GM18499 (cell line): Measurements from ENCODE around the gene AP1B1.
"Not testable (repeated sequence)": the region's sequence is repeated elsewhere in the genome, so short reads cannot be mapped to it uniquely, and the experiment has no call there.

Experiments
- ATAC-seq: cut with Tn5 transposase; IDR thresholded peaks from one replicate; pipeline ENCODE4 v1.9.1; 2021; ENCODE audit warnings: moderate number of reproducible peaks; ENCODE audit not compliant: insufficient read depth, unreplicated experiment

Gene AP1B1

GRCh38 chr22:29387921-29388758 lies at the start of gene AP1B1:
TSS of gene AP1B1 (minus strand) at chr22:29388570. CDS start at chr22:29367243, 21,327 bp downstream.
- ATAC-seq = no peak

GRCh38 chr22:29435236-29436136 lies 47.1 kb upstream of the AP1B1 start:
- no peak for ATAC-seq

GRCh38 chr22:29434288-29434687 lies 45.9 kb upstream of the AP1B1 start:
- ATAC-seq = no peak

GRCh38 chr22:29433856-29434255 lies 45.5 kb upstream of the AP1B1 start:
- no peak for ATAC-seq

GRCh38 chr22:29431986-29432385 lies 43.6 kb upstream of the AP1B1 start:
- no peak for ATAC-seq

GRCh38 chr22:29427176-29427760 lies 38.9 kb upstream of the AP1B1 start:
- no peak for ATAC-seq

GRCh38 chr22:29426476-29426875 lies 38.1 kb upstream of the AP1B1 start:
- no peak for ATAC-seq

- not testable (repeated sequence) for ATAC-seq
Observed at GRCh38 chr22:29418704-29419103, 30.3 kb upstream of the AP1B1 start.

DNA sequence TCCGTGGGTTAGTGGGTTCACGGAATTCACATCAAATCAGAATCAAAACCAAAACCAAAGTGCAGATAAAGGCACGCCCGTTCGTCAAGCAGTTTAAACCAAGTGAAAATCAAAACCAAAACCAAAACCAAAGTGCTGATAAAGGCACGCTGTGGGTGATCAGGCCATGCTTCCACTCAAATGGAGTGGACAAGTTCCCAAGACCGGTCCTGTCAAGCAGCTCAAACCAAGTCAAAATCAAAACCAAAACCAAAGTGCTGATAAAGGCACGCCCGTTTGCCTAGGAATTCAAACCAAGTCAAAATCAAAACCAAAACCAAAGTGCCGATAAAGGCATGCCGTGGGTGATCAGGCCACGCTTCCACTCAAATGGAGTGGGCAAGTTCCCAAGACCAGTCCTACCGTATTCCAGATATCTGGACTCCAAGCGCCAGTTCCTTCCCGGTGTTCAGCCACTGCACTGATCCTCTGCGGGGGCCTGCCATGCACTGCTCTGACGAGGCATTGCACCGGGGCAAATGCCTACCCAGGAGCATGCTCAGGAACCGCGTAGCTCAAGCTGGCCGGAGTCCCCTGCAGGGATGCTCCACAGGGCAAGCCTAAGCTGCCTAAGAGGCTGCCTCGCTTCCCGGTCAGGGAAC lies 26.7 kb upstream of the AP1B1 start:
- ATAC-seq = not testable (repeated sequence)

DNA sequence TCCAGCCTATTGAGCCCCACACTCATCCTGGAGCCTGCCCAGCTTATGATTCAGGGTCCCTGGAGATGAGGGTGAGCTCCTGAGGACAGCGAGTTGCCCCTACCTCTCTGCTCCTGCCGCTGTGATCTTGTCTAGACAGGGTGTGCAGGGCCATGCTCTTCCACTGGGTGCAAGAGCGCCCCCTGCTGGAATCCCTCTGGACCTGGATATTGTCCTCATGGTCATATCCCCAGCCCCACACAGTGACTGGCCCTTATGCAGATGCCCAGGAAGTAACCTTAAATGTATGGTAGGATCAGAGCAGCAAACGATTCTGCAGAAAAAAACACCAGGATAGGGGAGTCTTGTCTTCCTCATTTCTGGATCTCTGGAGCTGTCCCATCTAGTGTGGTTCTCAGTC lies 24.4 kb upstream of the AP1B1 start:
- not testable (repeated sequence) for ATAC-seq

GRCh38 chr22:29411569-29412211 lies 23.3 kb upstream of the AP1B1 start:
- ATAC-seq = not testable (repeated sequence)

DNA sequence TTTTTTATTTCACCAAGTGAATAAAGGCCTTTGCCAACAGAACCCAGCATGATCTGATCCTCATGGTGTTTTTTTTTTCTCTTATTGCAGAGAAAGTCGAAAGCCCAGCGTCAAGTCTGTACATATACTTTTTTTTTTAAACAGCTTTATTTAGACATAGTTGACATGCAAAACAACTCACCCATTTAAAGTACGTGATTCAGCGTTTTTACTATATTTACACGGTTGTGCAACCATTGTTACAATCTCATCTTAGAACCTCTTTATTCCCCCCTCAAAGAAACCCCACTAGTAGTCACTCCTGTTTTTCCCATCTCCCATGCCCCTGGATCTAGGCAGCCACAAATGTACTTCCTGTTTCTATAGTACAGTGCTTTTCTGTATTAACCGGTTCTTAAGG lies 20.6 kb upstream of the AP1B1 start:
- no peak for ATAC-seq

GRCh38 chr22:29401538-29401937 lies 13.2 kb upstream of the AP1B1 start:
- ATAC-seq = not testable (repeated sequence)

DNA sequence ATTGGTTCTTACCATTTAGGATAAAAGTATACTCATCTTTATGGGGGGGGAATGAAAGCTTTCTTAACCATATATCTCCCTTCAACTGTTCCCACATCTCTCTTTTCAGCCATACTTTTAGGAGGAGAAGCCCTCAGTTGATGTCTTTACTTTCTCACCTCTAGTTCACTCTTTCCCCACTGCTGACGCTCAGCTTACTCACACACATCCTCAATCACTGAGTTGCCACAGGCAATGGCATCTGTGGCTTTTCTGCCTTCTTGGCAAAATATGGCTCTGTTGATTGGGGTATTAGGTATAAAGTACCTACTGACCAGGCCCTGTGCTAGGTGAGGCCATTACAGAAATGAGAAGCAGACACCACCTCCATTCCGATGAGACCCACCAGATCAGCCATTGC lies 12.2 kb upstream of the AP1B1 start:
- no peak for ATAC-seq

DNA sequence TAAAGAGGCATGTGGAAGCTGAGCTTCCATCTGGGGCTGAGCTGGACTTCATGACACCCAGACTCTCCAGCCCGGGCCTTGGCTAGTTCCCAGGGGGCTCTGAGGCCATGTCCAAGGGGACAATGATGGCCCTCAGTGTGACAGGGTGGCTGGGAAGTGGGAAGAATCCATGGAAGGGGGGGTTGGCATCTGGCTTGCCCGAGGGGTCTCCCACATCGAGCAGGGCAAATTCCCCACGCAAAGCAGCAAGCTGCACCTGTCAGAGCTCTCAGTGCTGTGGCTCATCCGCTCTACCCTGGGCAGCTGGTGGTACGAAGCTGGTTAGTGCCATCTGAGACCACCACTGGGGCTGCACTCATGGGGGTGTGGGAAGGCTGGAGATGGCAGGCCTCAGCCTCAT lies 9.4 kb upstream of the AP1B1 start:
- no peak for ATAC-seq

DNA sequence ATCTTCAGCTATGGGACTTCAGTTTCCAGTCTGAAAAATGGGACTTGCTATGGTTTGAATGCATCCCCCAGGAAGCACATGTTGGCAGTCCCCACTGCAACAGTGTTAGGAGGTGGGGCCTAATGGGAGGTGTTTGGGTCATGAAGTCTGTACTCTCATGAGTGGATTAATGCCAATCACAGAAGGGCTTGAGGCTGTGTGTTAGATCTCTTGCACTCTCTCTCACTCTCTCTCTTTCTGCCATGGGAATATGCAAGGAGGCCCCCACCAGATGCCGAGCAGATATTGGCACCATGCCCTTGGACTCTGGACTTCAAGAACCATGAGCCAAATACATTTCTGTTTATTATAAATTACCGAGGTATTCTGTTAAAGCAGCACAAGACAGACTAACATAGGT lies 7.8 kb upstream of the AP1B1 start:
- no peak for ATAC-seq

DNA sequence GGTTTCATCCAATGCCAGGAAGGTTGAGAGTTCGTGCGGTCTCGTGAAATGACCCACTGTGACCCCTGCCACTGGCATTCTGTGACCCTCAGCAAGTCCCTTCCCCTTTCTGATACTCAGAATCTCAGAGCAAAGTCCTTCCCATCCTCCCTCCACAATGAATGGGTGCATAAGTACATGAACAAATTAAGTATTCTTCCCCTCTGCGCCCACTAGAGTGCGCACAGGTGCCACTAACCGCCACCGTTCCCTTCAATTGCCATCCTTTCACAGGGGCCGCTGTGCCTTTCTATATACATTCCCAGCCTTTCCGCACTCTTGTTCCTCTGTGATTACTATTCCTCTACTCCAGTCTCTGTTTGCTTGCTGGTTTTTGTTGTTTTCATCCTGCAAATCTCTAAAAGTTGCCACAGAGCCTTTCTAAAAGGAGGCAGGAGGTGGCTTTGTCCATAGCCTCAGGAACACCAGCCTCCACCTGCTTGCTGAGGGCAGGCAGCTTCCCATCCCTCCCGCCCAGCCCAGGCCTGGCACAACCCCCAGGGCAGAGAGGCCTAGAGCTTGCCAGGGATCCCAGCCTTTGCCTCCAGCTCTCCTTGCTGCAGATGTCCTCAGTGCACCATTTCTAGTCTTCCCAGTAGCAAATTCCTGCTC lies 6.7 kb upstream of the AP1B1 start:
- no peak for ATAC-seq

DNA sequence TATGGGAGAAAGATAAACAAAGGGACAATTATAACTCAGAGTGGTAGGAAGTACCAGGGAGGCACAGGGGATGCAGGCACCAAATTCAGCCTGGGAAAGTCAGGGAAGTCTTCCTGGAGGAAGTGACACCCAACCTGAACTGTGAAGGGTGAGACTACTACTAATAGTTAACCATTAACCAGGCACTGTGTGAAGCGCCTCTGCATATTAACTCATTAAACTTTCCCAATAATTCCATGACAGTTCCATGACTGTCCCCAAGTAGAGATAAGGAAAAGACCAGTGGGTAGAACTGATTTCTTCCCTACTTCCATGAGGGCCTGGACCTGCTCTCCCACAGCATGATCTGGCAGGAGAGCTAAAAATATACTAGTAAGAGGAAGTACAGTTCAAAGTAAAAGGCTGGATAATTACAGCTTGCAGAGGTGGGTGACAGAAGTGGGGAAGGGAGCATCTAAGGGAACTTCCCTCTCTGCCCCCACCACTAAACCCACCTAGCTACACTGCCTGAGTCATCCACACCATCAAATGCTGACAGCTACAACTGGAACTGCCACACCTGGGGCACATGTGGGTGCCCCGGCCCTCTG lies 4.7 kb upstream of the AP1B1 start:
- ATAC-seq = no peak

GRCh38 chr22:29391546-29391945 lies 3.2 kb upstream of the AP1B1 start:
- no peak for ATAC-seq
